Measurements from ENCODE around the gene SPAG8. TPM values are rescaled to one million over a fixed set of nuclear protein-coding genes. Genes with fewer than 3 reads are reported as not detected.

SPAG8 gene
- total RNA-seq, 1 experiment from 2014 or later = 0.50 TPM

GRCh38 chr9:35769763-35770162 lies 42.3 kb downstream of the SPAG8 start:
- no peak overlapping the region for H3K56ac ChIP-seq (ENCODE audit: insufficient read length, low read depth, low read length)
- no peaks in the 10 kb centered on the region for H3K27me3 Mint-ChIP-seq (ENCODE audit: low read depth)
- H3K27me3 ChIP-seq (ENCODE audit: insufficient read depth, low read length) = no peaks in the 10 kb centered on the region
- no peak overlapping the region for H3K27ac Mint-ChIP-seq
- no peak overlapping the region for H4K8ac ChIP-seq (replicated peaks; ENCODE audit: insufficient read length, low read depth, low read length)
- H4K5ac ChIP-seq (ENCODE audit: insufficient read length, low read depth, low read length) = no peak overlapping the region
- no peak overlapping the region for H3K14ac ChIP-seq (ENCODE audit: insufficient read depth, low read length)
- H3K4me2 ChIP-seq (ENCODE audit: insufficient read depth, insufficient read length, low read length) = no peak overlapping the region
- H2BK12ac ChIP-seq (ENCODE audit: insufficient read length, low read depth, low read length) = no peak overlapping the region
- H4K91ac ChIP-seq (ENCODE audit: insufficient read length, low read depth, low read length) = no peak overlapping the region
- H3K23me2 ChIP-seq (ENCODE audit: insufficient read length, low read depth, low read length, poor library complexity, severe bottlenecking) = no peaks in the 10 kb centered on the region
- TF ChIP-seq, protein P1, sequence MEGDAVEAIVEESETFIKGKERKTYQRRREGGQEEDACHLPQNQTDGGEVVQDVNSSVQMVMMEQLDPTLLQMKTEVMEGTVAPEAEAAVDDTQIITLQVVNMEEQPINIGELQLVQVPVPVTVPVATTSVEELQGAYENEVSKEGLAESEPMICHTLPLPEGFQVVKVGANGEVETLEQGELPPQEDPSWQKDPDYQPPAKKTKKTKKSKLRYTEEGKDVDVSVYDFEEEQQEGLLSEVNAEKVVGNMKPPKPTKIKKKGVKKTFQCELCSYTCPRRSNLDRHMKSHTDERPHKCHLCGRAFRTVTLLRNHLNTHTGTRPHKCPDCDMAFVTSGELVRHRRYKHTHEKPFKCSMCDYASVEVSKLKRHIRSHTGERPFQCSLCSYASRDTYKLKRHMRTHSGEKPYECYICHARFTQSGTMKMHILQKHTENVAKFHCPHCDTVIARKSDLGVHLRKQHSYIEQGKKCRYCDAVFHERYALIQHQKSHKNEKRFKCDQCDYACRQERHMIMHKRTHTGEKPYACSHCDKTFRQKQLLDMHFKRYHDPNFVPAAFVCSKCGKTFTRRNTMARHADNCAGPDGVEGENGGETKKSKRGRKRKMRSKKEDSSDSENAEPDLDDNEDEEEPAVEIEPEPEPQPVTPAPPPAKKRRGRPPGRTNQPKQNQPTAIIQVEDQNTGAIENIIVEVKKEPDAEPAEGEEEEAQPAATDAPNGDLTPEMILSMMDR (conservative IDR thresholded peaks at IDR 0.05) = no peak
- H2BK15ac ChIP-seq (ENCODE audit: low read depth, low read length) = no peak overlapping the region
- H3K79me2 ChIP-seq (ENCODE audit: insufficient read depth, low read length) = no peaks in the 10 kb centered on the region
- H2AFZ ChIP-seq (ENCODE audit: low read length) = no peak overlapping the region
- no peaks in the 10 kb centered on the region for H3K4me1 ChIP-seq (ENCODE audit: insufficient read depth, low read length)
- H3K27ac ChIP-seq (ENCODE audit: insufficient read length, low read depth, low read length) = no peak overlapping the region
- no peak overlapping the region for H2BK120ac ChIP-seq (ENCODE audit: low read depth, low read length, poor library complexity, severe bottlenecking)
- H3T11ph ChIP-seq (ENCODE audit: low read length) = no peak overlapping the region
- no peak overlapping the region for H3K18ac ChIP-seq (ENCODE audit: insufficient read length, low read depth, low read length)
- no peak overlapping the region for H2BK20ac ChIP-seq (ENCODE audit: low read depth, low read length, poor library complexity, severe bottlenecking)
- H3K79me1 ChIP-seq (ENCODE audit: insufficient read depth, low read depth, low read length, poor library complexity, severe bottlenecking) = no peaks in the 10 kb centered on the region
- no peak for DNase-seq
- no peak overlapping the region for H3K4me3 Mint-ChIP-seq
- H2BK5ac ChIP-seq (ENCODE audit: insufficient read length, low read length) = no peak overlapping the region
- WGBS (ENCODE audit: extremely low coverage, insufficient read length, low lambda C conversion rate) = no CpG with 5 or more reads among the region's 1 CpG
- H3K4ac ChIP-seq (ENCODE audit: low read depth, low read length) = no peak overlapping the region
- no peak overlapping the region for H3K23ac ChIP-seq (ENCODE audit: insufficient read length, low read depth, low read length)
- no peak overlapping the region for H3K9ac ChIP-seq (ENCODE audit: extremely low read depth, insufficient read length, low read length)
- H3K9me3 Mint-ChIP-seq = no peaks in the 10 kb centered on the region
- H2AK5ac ChIP-seq (ENCODE audit: insufficient read length, low read length) = no peak overlapping the region
- H3K4me1 Mint-ChIP-seq = peaks cover under 1 to 4% of the 10 kb centered on the region in 2 experiments
- no peaks in the 10 kb centered on the region for H3K9me3 ChIP-seq (ENCODE audit: control insufficient read depth, low read depth, low read length)
- no peaks in the 10 kb centered on the region for H3K36me3 Mint-ChIP-seq (ENCODE audit: insufficient read depth in 1 of 3, low read depth in 3 of 3)
- no peaks in the 10 kb centered on the region for H4K20me1 ChIP-seq (ENCODE audit: control insufficient read depth, insufficient read depth, insufficient read length)

Data from H9 (cell line).